ENCODE data around the gene KCNAB2.

DNA sequence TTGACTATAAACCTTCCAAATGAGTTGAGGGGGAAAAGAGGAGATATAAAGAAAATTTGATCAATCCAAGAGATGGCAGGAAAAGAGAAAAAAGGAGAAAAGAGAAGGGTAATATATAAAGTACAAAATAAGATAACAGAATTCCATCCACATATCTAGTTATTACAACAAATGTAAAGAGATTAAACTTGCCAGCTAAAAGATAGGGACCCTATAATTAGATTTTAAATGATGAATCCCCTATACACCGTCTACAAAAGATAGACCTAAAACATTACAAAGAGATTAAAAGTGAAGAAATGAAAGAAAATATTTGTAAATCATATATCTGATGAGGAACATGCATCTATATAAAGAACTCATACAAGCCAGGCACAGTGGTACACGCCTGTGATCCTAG, 71.4 kb downstream of the KCNAB2 start:
- TF ChIP-seq, protein P1, sequence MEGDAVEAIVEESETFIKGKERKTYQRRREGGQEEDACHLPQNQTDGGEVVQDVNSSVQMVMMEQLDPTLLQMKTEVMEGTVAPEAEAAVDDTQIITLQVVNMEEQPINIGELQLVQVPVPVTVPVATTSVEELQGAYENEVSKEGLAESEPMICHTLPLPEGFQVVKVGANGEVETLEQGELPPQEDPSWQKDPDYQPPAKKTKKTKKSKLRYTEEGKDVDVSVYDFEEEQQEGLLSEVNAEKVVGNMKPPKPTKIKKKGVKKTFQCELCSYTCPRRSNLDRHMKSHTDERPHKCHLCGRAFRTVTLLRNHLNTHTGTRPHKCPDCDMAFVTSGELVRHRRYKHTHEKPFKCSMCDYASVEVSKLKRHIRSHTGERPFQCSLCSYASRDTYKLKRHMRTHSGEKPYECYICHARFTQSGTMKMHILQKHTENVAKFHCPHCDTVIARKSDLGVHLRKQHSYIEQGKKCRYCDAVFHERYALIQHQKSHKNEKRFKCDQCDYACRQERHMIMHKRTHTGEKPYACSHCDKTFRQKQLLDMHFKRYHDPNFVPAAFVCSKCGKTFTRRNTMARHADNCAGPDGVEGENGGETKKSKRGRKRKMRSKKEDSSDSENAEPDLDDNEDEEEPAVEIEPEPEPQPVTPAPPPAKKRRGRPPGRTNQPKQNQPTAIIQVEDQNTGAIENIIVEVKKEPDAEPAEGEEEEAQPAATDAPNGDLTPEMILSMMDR (IDR thresholded peaks at IDR 0.05; ENCODE audit: low read length) = no peak
- TF ChIP-seq EZH2 (optimal IDR thresholded peaks at IDR 0.05; ENCODE audit: low read depth, low read length) (no peak), EZH2phosphoT487 (IDR thresholded peaks at IDR 0.05; ENCODE audit: low read length) (no peak)

All from MM.1S (cell line).